Muscle layer of colon (tissue), 2 donors: ENCODE results near the gene CTSE.

ENCODE experiments used
- H3K27ac ChIP-seq: one replicate; pipeline ENCODE4 v1.7.0; 2013; ENCODE audit warnings: low read depth, mild to moderate bottlenecking, low read length, moderate library complexity
- H3K27me3 ChIP-seq, 2 donors: one replicate each; pipeline ENCODE4 v1.7.0; 2013; ENCODE audit warnings: low read length in 2 of 2, mild to moderate bottlenecking in 2 of 2; ENCODE audit not compliant: insufficient read depth in 2 of 2, control insufficient read depth in 1 of 2
- H3K36me3 ChIP-seq: one replicate; pipeline ENCODE4 v1.7.0; 2013; ENCODE audit warnings: mild to moderate bottlenecking, low read length; ENCODE audit not compliant: insufficient read depth
- H3K4me1 ChIP-seq: one replicate; pipeline ENCODE4 v1.7.0; 2013; ENCODE audit warnings: mild to moderate bottlenecking, low read length; ENCODE audit not compliant: insufficient read depth
- H3K4me3 ChIP-seq, 2 donors: one replicate each; pipeline ENCODE4 v1.7.0; 2013; ENCODE audit warnings: low read length in 2 of 2, low read depth in 1 of 2, mild to moderate bottlenecking in 1 of 2, moderate library complexity in 1 of 2
- H3K9ac ChIP-seq: one replicate; pipeline ENCODE4 v1.7.0; 2013; ENCODE audit warnings: low read length
- H3K9me3 ChIP-seq: one replicate; pipeline ENCODE4 v1.7.0; 2013; ENCODE audit warnings: mild to moderate bottlenecking, low read length
- donor health status: abdominal sarcoma.
- donor health status: Adenocarcinoma of cecum.

CTSE gene

DNA sequence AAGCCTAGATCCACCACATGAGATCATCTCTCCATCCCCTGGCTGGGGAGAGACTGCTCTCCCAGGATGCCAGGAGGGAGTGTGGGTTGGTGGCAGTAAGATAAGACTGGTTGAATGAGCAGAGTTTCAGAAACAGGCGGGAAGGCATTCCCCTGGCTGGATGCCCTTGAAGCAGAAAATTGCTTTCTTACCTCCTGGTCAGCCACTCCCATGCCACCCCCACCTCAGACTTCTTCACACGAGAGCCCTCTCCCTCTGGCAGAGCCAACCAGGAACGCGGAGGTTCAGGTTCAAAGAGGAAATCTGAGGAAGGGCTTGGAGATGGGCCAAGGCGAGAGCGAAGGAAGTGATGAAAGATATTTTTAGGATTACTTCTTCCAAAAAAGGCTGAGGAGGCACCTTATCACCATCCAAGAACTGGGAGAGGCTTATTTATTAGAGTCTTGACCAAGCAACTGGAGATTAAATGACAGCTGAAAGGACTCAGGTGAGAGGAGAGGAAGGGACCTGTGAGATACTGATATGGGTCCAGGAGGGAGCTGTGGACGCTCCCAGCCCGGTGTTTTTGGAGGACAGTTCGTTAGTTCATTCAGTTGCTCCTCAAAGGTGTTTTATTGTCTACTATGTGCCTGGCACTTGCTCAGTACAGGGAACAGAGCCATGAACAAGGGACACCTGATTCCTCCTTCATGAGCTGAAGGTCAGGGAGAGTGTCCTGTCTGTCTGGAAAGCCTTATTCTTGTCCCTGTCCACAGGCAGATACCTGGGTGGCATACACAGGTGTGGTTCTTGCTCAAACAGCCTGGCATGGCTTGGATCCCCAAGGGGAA, 61.5 kb downstream of the CTSE start:
- H3K9me3 ChIP-seq = no peaks in the 10 kb centered on the region
- no peak overlapping the region for H3K4me3 ChIP-seq
- no peak overlapping the region for H3K9ac ChIP-seq
- no peak overlapping the region for H3K27ac ChIP-seq
- no peaks in the 10 kb centered on the region for H3K4me1 ChIP-seq
- no peaks in the 10 kb centered on the region for H3K36me3 ChIP-seq
- H3K27me3 ChIP-seq = no peaks in the 10 kb centered on the region

DNA sequence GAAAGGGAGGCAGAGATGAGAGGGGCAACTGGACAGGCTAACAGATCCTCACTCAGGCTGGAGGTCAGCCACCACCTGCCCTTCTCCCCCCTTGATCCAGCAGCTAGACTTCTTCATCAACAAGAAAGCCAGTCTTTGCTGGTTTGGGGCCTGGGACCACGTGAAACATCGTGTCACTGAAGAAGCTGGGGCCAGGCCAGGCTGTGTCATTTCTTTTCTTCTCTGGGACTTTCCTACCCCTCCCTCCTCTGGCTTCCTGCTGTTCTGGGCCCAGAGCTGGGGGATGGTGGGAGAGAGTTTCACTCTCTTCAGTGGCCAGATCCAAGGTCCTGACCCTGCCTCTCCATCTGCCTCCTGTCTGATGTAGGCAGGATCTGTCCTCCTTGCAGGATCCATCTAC, 62.3 kb downstream of the CTSE start:
- no peak overlapping the region for H3K9ac ChIP-seq
- no peaks in the 10 kb centered on the region for H3K4me1 ChIP-seq
- no peaks in the 10 kb centered on the region for H3K36me3 ChIP-seq
- no peaks in the 10 kb centered on the region for H3K9me3 ChIP-seq
- no peak overlapping the region for H3K4me3 ChIP-seq
- H3K27me3 ChIP-seq = no peaks in the 10 kb centered on the region
- no peak overlapping the region for H3K27ac ChIP-seq

DNA sequence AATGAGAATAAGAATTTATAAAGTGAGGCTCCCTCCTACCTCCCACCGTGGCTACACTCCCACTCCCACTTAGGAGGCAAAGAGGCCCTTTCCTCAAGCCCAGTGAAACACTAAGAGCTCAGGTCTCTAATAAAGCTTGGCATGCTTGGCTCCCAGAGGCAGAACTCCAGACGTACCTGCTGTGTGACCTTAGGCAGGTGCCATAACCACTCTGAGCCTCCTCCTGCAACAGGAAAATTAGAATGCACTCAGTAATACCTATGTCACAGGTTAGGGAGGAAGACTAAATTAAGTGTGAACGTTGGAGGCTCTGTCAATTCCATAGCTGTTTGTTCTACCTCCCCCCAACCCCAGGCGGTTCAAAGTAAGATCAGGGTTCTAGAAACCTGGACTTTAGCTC, 63.9 kb downstream of the CTSE start:
- Histone ChIP-seq H3K27ac (no peak overlapping the region), H3K9ac (no peak overlapping the region), H3K27me3 (no peaks in the 10 kb centered on the region), H3K4me1 (no peaks in the 10 kb centered on the region), H3K36me3 (no peaks in the 10 kb centered on the region), H3K4me3 (no peak overlapping the region), H3K9me3 (no peaks in the 10 kb centered on the region)
